PC-9 (cell line): ENCODE data around the gene KRT9.

ENCODE experiments used
- CTCF ChIP-seq: fragments of 200-600 bp; sonication (generic); conservative IDR thresholded peaks from 2 replicates; pipeline ENCODE4 v1.6.1; 2017; ENCODE audit warnings: mixed run types, antibody characterized with exemption, mild to moderate bottlenecking, moderate library complexity
- EZH2 ChIP-seq: fragments of 200-600 bp; sonication (generic); IDR thresholded peaks from 2 replicates; pipeline ENCODE4 v1.8.0; 2017; ENCODE audit warnings: antibody characterized with exemption, low read depth

- no peak for TF ChIP-seq EZH2
- TF ChIP-seq CTCF = no peak
Measured at GRCh38 chr17:41545829-41546410, 25.9 kb downstream of the KRT9 start.
